Hippocampal formation (tissue), 2 donors: ENCODE results near the gene CIB4.
"Not testable (repeated sequence)": the region's sequence is repeated elsewhere in the genome, so short reads cannot be mapped to it uniquely, and the experiment has no call there.

ENCODE experiments used
- DNase-seq, 2 donors: peaks; one replicate each; lab custom pipeline; 2025; lab: John Stamatoyannopoulos, UW

Gene CIB4

DNA sequence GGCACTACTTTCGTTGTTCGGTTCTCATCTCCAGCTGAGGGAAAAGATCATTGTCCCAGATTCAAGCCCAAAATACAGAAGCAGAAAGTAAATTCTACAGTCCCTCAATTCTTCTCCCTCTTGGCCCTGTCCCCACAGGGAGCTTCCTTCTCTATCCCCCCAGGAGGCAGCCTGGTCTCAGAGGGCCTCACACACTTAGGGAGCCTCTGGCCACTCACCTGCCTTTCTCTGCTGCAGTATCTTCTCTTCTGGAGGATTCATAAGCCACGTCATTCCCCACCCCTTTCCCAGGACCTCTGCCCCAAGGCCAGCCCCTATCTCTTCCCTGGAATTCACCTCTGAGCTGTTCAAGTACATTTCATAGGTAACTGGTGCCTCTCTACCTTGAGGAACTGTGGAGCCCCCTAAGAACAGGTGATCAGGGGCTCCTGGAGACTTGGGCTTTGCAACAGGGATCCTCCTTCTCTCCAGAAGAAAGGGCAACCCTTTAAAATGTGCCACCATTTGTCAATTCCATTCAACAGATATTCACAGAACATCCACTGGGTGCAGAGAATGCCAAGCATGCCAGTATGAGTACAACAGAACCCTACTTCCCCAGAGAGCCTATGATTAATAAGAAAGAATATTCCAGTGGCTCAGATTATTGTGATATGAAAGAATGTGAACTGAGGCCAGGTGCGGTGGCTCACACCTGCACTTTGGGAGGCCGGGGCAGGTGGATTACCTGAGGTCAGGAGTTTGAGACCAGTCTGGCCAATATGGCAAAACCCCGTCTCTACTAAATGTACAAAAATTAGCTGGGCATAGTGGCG, 72.9 kb downstream of the CIB4 start:
- DNase-seq = no peak

DNA sequence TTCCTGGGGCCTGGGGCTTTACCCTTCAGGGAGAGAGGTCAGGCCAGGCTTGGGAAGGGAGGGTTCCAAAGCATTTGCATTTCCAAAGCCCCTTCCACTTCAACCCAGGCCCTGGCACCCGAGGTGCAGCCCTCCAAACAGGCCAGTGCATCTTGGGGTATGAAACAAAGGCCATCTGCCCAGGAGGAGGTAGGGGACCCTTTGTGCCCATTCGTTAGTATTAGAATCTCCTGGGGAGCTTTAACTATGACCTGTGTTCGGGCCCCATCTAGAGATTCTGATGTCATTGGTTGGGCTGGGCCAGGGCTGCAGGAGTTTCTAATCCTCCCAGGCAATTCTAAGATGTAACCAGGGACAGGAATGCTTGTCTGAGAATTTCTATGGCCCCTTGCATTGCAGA, 73.6 kb downstream of the CIB4 start:
- DNase-seq = no peak

DNA sequence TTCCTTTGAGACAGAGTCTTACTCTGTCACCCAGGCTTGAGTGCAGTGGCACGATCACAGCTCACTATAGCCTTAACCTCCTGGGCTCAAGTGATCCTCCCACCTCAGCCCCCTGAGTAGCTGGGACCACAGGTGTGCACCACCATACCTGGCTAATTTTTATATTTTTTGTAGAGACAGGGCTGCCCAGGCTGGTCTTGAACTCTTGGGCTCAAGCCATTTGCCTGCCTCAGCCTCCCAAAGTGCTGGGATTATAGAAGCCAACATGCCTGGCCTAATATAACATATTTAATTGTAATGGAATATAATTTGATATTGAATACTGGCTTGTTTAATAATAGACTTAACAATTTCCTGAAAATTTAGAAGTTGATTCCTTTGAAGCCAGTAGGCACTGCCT, 74.4 kb downstream of the CIB4 start:
- not testable (repeated sequence) for DNase-seq

DNA sequence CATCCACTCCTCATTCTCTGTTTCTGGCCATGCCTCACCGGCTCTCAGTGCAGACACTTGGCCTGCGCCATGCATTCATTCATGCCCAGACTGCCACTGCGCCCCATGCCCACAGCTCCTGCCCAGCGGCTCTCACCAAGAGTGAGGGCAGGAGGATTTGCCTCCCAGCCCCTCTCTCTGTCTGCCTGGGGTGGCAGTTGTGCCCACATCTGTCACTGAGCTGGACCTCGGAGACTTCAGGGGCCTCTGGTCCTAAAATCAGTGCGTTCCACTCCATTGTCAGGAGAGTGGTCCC, 75.1 kb downstream of the CIB4 start:
- DNase-seq = no peak

DNA sequence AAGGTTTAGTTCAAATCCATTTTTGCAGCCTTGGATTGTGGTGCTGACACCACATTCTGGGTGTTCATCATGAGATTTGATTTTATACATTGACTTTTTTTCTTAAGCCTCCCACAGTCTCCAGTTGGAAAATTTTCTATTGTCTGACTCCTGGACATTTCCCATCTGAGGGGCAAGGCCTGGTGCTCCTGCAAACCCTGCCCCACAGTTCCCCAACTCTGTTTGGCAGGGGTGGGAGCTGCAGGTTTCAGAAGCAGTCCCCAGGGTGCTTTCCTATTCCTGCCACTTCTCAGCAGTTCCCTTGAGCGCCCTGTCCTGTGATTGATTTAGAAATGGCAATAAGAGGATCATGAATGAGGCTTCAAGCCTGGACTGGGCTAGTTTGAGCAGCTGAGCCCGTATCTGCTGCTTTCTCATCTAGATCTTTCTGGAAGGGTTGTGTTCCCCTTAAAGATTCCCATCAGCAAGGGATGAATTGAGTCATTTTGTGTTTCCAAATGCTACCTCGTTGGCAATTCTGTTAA, 77.0 kb downstream of the CIB4 start:
- no peak for DNase-seq

DNA sequence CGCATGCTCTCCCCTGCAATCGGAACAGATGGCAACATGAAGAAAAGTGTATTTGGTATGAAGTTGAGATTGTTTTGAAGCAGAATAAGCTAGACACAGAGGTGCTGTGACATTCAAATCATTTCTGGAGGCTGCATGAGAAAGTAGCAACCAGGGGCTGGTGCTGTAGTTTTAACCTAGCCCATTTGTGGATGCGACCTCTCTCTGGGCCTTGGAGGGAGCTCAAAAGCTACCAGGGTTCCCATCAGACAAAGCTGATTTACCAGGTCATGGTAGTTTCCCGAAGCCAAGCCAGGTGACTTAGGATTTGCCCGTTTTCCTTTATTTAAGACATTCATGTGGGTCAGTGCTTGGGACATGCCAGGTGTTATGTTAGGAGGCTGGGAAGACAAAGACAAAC, 77.5 kb downstream of the CIB4 start:
- no peak for DNase-seq

DNA sequence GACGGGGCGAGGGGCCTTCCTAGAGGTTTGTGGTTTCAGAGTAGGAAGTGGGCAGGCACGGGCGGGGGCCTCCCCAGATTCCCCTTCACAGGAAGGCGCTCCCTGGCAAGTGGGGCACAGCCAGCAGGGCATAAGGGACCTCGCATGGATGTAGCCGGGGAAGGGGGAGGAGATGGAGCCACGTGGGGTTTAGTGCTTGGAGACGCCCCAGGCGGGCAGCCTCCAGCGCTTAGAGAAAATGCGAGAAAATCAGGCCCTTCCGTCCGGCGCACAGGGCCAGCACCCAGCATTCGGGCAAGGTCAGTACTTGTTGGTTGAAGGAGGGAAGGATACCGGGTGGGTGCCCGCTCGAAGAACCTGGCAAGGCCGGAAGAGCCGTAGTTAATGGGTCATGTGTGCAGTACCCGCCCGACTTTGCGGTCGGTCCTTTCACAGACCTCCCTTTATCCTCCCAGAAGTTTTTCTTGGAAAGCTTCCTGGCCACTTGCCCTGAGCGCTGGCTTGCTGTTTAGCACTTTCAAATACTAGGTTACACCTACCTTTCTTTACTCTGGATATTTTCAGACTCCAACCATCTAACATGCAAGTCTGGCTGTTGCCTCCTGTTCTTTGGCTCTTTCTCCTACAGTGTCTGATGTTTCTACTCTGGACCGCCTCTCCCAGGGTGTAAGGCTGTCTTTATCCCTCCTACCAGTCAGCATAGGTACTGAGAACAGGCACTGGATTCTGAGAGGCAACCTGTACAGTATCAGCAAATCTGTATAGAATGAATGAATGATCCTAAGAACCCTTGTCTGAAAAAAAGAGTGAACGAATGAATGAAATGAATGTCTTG, 78.1 kb downstream of the CIB4 start:
- DNase-seq = peak in 1 of 2 donors; percentile 30

DNA sequence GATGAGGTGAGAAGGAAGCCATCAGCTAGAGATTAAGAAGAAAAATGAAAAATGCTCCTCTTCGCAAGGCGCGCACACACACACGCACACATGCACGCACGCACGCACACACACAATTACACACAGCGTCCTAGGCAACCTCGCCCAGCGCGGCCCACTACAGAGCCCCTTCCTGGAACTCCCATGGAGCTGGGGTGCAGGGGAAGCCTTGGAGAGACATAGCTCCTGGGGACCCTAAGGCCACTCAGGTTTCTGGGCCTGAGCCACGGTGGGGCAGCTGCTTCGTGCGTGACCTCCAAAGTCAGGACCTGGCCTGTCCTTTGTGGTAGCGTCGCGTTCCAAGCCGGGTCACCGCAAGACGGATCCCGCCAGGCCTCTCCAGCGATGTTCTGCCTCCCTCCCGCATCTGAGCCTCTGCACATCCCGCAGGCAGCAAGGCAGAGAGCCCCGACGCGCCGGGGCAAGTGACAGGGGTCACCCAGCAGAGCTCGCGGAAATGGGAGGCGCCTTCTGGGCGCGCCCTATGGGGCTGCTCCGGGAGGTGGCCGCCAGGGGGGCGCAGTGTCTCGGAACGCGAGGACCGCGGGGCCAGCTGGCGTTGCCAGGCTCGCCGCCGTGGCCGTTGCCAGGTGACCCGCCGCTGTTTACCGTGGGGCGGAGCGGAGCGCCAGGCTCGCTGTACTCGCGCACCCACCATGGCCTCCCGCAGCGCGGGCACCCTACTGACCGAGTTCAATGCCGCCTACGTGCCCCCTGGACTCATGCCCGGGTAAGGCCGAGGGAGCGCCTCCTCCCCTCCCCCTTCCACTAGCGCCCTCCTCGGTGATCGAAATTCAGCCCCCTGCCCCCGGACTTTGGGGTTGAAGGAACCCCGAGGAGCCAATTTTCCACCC, 79.0 kb downstream of the CIB4 start:
- no peak for DNase-seq

DNA sequence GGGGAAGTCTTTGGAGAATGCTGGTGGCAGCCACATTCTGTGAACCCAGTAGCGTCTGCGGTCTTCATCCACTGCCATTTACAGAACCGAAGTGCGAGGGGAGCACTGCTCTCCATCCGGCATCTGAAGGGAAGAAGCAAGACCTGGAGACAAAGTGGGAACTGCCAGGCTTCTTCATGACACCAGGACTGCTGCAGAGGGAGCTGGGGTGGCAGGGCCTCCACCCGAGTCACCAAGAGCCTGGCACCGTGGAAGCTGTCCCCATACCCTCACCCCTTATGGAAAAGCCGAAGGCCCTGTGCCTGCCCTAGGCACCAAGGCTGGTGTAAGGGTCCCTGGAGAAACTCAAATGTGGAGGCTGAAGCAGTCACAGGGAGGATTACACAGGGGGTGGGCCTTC, 79.8 kb downstream of the CIB4 start:
- no peak for DNase-seq

DNA sequence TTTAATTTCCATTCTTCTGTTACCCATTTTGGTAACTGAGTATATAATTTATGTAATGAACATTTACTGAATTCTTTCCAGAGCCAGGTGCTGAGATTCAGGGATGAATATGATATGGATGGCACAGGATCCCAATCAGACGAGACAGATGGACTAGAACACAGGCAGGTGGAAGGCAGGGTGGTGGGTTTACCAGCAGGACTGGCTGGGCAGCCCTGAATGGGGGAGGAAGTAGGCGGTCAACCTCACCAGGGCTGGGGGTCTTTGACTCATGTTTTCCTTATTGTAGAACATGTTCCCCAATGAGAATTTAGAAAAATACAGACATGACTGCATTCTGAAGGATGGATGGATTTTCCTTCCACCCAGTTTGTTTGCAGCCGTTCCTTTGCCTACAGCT, 80.3 kb downstream of the CIB4 start:
- DNase-seq = no peak

DNA sequence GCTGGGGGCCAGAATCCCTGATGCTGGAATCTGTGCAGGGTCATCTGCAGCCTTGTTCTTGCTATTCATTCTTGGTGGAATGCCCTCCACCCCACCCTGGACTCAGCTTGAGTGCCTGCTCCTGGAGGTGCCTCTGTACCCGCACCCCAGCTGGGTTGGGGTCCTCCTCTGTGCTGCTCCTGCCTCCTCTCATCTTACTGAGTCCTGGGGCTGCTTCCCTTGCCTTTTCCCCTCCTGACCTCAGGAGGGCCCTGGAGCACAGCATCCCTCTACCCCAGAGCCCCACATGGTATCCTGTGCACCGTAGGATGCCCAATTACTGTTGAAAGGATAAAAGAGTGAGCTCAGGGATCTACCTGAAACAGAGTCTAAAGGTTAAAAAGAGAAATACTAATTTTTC, 81.6 kb downstream of the CIB4 start:
- no peak for DNase-seq

DNA sequence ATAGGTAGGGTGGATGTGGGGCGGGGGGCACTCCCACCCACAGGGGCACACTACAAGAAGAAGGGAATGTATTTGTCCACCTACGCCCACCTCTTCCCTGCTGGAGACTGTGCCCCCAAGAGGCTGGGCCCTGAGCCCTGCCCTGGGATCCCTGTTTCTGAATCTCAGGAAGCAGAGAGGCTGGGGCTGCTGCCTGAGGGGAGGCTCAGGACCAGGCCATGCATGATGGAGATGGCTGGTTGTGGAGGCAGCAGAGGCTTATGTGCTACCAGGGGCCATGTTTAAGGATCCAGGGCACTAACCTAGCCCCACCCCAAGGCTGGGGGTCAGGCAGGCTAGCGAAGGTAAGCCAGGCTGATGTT, 82.1 kb downstream of the CIB4 start:
- DNase-seq = no peak

DNA sequence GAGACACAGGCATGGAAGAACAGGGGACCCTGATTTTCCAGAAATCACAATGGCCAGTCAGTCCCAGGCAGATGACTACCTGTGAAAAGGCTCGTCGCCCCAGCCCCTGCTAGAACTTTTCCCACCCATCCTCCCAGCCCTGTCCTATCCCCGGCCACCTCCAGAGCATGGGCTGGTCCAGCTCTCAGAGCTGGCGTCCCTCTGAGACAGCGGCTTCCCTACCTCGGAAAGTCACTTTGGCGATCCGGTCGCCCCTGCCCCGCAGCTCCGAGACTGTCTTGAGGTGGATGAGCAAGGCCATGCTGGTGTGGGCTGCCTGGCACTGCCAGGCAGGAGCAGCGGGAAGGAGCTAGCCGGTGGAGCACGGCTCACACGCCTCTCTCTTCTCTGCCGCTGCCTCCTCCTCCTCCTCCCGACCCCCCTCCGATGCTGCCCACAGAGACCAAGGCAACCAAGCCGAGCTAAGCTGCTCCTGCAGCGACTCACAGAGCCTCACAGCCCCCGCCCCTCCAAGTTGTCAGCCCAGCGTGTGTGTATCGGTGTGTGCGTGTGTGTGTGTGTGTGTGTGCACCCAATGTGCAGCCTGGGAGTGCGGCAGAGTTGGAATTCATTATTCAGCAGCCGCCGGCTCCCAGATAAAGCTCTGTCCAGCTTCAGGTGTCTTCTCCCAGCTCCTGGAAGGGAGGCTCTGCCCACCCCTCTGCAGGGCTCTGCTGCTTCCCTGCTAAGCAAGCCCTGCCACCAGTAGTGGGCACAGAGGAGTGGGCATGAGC, 82.7 kb downstream of the CIB4 start:
- no peak for DNase-seq

DNA sequence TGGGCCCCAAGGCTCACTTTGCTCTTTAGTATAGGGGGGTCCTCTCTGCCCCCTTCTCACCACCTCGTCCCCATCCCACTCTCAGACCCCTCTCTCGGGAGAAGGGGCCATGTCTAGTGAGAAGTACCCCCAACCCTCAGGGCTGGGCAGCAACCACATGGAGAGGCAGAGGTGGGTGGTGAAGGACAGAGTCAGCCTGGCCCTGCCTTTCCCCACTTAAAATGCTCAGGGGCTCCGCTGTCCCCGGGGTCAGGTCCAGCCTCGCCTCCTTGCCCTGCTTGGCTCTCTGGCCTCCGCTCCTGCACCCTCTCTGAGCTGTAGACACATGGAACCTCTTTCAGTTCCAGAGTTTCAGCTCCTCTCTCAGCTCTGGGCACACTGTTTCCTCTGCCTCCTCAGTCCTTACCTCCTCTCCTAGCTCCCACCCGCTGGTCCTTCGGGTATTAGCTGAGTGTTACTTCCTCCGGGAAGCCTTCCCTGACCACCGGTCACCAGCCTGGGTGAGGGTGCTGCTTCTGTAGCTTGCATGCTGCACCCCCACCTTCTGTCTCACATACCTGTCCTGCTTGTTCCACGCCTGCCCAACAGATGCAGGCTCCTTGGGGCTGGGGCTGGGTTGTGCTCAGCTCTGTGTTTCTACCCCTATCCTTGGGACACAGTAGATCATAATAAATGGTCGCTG, 83.8 kb downstream of the CIB4 start:
- DNase-seq = no peak

DNA sequence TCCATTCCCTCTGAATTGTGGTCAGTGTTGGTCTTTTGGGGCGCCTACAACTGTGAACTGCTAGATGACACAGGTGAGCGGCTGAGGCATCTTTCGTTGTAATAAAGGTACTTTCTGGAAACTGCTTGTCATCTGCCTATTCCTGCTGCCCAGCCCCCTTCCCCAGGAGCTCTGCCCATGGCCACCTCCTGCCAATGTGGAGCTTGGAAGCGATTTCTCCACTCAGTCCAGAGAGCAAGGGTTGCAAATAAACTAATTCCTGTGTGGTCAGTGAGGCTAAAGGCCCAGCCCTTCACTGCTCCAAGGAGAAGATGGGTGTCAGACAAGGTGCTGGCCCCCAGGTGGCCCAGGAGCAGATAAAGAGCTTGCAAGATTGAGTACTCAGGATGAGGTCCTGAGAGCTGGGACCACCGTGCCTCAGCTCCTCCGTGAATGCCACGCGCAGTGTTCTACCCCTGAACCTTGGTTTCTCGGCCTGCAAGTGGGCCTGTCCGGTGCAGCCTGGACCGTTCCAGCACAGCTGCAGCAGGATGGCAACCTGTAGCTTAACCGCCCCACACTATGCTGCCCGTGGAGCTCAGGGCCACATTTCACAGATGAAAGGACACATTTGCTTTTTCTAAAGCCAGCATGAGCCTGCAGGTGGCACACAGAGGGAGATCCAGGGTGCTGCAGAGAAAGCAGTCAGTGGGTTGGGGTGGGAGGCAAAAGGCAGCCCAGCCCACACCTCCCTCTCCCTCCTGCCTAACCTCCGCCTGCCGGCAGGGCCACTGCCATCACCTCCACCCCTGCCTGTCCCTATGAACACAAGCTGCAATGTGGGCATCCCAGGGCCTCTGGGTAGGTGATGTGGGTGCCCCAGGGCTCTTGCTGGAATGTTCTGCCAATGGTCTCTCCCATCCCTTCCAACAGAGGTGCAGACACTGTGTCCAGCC, 84.6 kb downstream of the CIB4 start:
- no peak for DNase-seq

DNA sequence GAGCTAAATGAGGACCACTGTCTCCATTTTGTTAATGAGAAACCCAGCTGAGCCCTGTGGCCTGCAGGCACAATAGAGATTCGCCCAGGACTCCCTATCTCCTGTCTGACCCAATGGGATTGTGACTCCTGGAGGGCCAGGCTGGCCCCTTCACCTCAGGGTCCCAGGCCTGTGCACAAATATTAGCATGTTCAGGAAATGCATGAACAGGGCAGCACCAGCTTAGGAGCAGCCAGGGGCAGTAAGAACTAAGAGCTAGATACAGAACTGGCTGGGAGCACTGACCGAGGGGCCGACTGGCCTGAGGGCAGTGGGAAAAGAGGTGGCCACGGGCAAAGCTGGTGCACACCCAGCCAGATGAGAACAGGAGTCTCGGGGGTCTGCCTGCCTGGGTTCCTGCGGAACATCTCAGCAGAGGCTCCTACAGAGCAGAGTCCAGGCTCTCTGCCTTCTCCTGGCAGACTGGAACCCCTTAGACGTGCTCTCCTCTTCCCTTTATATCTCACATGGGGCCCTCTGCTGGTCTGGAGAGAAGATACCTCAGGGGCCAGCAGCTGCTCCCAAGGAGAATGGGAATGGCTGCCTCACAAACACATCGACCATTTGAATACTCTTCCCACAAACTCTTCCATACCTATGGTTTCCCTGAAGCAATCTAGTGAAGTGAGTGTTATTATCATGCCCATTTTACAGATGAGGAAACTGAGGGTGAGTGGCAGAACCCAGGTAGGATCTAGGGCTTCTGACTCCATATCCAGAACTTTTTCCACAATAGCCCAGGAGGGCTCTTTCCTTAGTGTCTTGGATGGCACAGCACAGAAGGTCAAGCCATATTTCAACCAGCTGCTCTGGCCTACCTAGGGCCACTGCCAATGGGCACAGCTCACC, 85.7 kb downstream of the CIB4 start:
- DNase-seq = no peak

DNA sequence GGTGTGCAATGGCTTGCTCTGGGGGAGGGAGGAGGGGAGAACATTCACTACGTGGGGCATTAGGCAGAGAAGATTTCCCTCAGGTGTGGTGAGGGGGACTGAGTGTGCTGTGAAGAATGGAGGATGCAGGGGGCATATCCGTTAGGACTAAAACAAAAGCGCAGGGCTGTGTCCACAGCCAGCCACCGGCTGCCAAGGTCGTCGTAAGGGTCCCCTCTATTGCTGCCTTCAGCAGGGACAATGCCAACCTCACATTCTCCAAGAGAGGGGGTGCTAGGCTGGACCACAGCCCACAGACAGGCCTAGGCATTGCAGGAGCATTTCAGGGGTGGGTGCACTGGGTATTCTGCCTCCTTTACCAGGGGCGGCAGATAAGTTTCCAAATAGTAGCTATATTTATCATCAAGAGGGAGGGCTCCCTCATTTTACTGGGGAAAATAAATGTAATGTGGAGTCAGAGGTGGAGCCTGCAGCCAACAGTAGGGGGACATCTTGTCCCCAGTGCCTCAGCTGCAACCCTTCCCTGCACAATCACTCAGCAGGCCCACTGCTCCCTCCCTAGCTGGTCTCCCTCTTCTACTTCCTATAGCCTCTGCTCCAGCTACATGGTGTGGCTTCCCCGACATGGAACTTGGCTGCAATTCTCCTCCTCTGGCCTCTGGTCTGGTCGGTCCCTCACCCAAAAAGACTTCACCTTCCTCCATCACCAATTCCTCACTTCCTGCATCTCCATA, 88.4 kb downstream of the CIB4 start:
- no peak for DNase-seq
